Measurements from ENCODE around the gene SMIM36. TPM values are rescaled to one million over a fixed set of nuclear protein-coding genes. Genes with fewer than 3 reads are reported as not detected.

Gene SMIM36
- total and polyA plus RNA-seq, 2 of the 8 experiments (the other 6 are each of a cell fraction or from before 2014, with no cell fraction given), result not detected

DNA sequence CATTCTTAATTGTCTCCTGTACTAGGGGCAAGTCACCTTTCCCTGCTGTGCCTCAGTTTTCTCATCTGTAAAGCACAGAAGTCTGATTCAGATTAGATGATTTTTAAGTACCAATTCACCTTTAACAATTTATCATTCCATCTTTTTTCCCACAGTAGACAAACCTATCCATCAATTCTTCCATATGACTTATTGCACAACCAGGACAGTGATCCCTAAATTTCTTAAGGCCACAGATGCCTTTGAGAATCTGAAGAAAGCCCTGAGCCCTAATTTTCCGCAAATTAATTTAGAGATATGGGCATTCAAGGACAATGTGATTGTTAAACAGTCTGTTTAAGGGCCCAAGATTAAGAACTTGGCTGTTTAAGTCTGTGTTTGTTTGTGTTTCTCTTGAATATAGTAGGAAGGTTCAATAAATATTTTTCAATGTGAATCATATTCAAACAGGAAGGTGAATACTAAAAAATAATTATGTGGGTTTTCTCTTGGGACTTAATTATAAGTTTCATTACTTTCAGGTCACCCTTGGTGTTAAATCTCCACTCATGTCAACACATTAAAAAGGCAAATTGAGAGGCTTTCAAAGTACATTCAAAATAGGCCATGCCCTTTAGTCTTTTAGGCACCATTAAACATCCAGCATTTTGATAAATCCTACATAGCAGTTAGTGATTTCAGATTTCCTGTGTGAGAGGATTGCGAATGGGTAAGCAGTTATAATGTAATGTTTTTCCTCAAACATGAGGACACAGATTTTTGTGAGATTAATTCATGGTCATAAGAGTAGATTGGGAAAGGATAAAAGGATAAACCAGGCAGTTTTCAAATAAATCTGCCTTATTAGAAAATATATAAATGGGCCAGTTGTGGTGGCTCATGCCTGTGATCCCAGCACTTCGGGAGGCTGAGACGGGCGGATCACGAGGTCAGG, 54.7 kb downstream of the SMIM36 start:
- Histone ChIP-seq H3K27ac (ENCODE audit: low read depth, low read length) (no peak overlapping the region), H3K4me3 (ENCODE audit: extremely low read depth in 1 of 4, insufficient read depth in 2 of 4, low read depth in 3 of 4, low read length in 4 of 4) (no peak overlapping the region), H3K4me1 (replicated peaks in 1 of 4; ENCODE audit: control insufficient read depth in 3 of 4, insufficient read depth in 4 of 4, low read length in 3 of 4) (peaks cover 1 to 9% (median 4%) of the 10 kb centered on the region in 4 experiments; a peak in 4 of 7 replicates), H2AK5ac (ENCODE audit: low read depth, low read length) (no peak overlapping the region), H2BK12ac (ENCODE audit: low read depth, low read length) (no peak overlapping the region), H3K79me1 (ENCODE audit: low read depth, low read length) (no peaks in the 10 kb centered on the region), H3K23me2 (ENCODE audit: low read depth, low read length) (no peaks in the 10 kb centered on the region), H3K9ac (replicated peaks in 1 of 4; ENCODE audit: extremely low read depth in 1 of 4, low read depth in 3 of 4, low read length in 3 of 4) (no peak overlapping the region), H3K36me3 (ENCODE audit: control insufficient read depth in 2 of 4, insufficient read depth in 4 of 4, low read length in 3 of 4) (no peaks in the 10 kb centered on the region), H3K18ac (ENCODE audit: extremely low read depth, low read length) (no peak overlapping the region; the same call in 1 of the 2 replicates), H4K5ac (ENCODE audit: insufficient read length, low read depth, low read length) (no peak overlapping the region), H4K8ac (ENCODE audit: extremely low read depth, insufficient read depth, low read length) (no peak overlapping the region), H2BK120ac (replicated peaks; ENCODE audit: low read depth, low read length) (no peak overlapping the region), H4K20me1 (replicated peaks in 1 of 2; ENCODE audit: control insufficient read depth in 1 of 2, insufficient read depth in 2 of 2, low read length in 2 of 2) (no peaks in the 10 kb centered on the region), H2BK5ac (ENCODE audit: low read depth, low read length) (no peak overlapping the region), H3K27me3 (replicated peaks in 1 of 4; ENCODE audit: control insufficient read depth in 3 of 4, extremely low read depth in 1 of 4, insufficient read depth in 3 of 4, low read length in 3 of 4) (no peaks in the 10 kb centered on the region), H2BK15ac (ENCODE audit: low read length) (no peak overlapping the region), H4K91ac (replicated peaks; ENCODE audit: insufficient read length, low read length) (no peak overlapping the region), H3K4ac (replicated peaks; ENCODE audit: insufficient read length, low read depth, low read length) (no peak overlapping the region), H3K79me2 (ENCODE audit: control insufficient read depth in 1 of 2, insufficient read depth in 2 of 2, low read length in 2 of 2) (no peaks in the 10 kb centered on the region), H3K56ac (replicated peaks; ENCODE audit: insufficient read length, low read depth, low read length) (no peak overlapping the region), H2BK20ac (ENCODE audit: low read length) (no peak overlapping the region), H3K14ac (ENCODE audit: insufficient read length) (no peak overlapping the region), H3K23ac (ENCODE audit: insufficient read length) (no peak overlapping the region), H3K4me2 (ENCODE audit: insufficient read depth in 1 of 2, low read depth in 2 of 2, low read length in 2 of 2) (no peak overlapping the region), H2AFZ (ENCODE audit: low read length) (no peak overlapping the region), H3K9me3 (ENCODE audit: insufficient read depth in 2 of 2, low read depth in 1 of 2, low read length in 1 of 2) (no peaks in the 10 kb centered on the region)
- 98% methylated on average over 6 of the region's 6 CpGs; no CpG with 5 or more reads in 1 of the 2 experiments for WGBS, 2 experiments (ENCODE audit: extremely low coverage in 1 of 2, insufficient coverage in 1 of 2, insufficient read length in 1 of 2, insufficient replicate concordance in 2 of 2, low coverage in 1 of 2, low lambda C conversion rate in 2 of 2, missing lambda C conversion rate in 1 of 2)
- DNase-seq (ENCODE audit: low read depth in 1 of 2, low spot score in 2 of 2), result no peak
- ChIA-PET CTCF (ENCODE audit: partially characterized antibody) (no interaction called here), POLR2A (ENCODE audit: partially characterized antibody) (no interaction called here)
- FAIRE-seq, result no peak
- TF ChIP-seq KDM1A (IDR thresholded peaks at IDR 0.05; ENCODE audit: borderline replicate concordance, low read length) (no peak), NANOG (IDR thresholded peaks at IDR 0.05; ENCODE audit: insufficient read depth, low read depth, low read length, poor library complexity, severe bottlenecking) (no peak), CHD2 (IDR thresholded peaks at IDR 0.05; ENCODE audit: low read length) (no peak), BACH1 (IDR thresholded peaks at IDR 0.05; ENCODE audit: low read length) (no peak), SIX5 (IDR thresholded peaks at IDR 0.05; ENCODE audit: low read depth, low read length) (no peak)

All from H1 (cell line).